ENCODE data around the gene VPREB3.

The VPREB3 gene

GRCh38 chr22:23791738-23792645, 37.8 kb upstream of the VPREB3 start:
- DNase-seq (ENCODE audit: insufficient read length, low spot score) (no peak), FAIRE-seq (no peak)
- TF ChIP-seq SPI1 (IDR thresholded peaks at IDR 0.05; ENCODE audit: low read depth, low read length) (no peak), POU2F2 (IDR thresholded peaks at IDR 0.05; ENCODE audit: low read depth, low read length) (no peak), PAX5 (IDR thresholded peaks at IDR 0.05; ENCODE audit: insufficient read depth, low read length, severe bottlenecking) (no peak), POLR2A (IDR thresholded peaks at IDR 0.05; ENCODE audit: low read depth, low read length) (no peak), POLR2AphosphoS5 (IDR thresholded peaks at IDR 0.05; ENCODE audit: low read depth, low read length) (no peak)

- DNase-seq (ENCODE audit: insufficient read length, low spot score) (no peak), FAIRE-seq (no peak)
- TF ChIP-seq POLR2A (IDR thresholded peaks at IDR 0.05; ENCODE audit: low read depth, low read length), result no peak
- TF ChIP-seq POU2F2 (IDR thresholded peaks at IDR 0.05; ENCODE audit: low read depth, low read length), result no peak
- TF ChIP-seq TAF1 (IDR thresholded peaks at IDR 0.05; ENCODE audit: low read depth, low read length), result no peak
- TF ChIP-seq POLR2AphosphoS5 (IDR thresholded peaks at IDR 0.05; ENCODE audit: low read depth, low read length), result no peak
- TF ChIP-seq PAX5 (IDR thresholded peaks at IDR 0.05; ENCODE audit: insufficient read depth, low read length, severe bottlenecking), result no peak
- peak; percentile 51 for TF ChIP-seq SPI1 (IDR thresholded peaks at IDR 0.05; ENCODE audit: low read depth, low read length)
Observed at GRCh38 chr22:23790819-23791737, 36.9 kb upstream of the VPREB3 start.

GRCh38 chr22:23789638-23790037, 35.4 kb upstream of the VPREB3 start:
- FAIRE-seq, result no peak
- TF ChIP-seq SPI1 (IDR thresholded peaks at IDR 0.05; ENCODE audit: low read depth, low read length) (no peak), PAX5 (IDR thresholded peaks at IDR 0.05; ENCODE audit: insufficient read depth, low read length, severe bottlenecking) (no peak), POLR2AphosphoS5 (IDR thresholded peaks at IDR 0.05; ENCODE audit: low read depth, low read length) (no peak), POLR2A (IDR thresholded peaks at IDR 0.05; ENCODE audit: low read depth, low read length) (no peak), TAF1 (IDR thresholded peaks at IDR 0.05; ENCODE audit: low read depth, low read length) (no peak), POU2F2 (IDR thresholded peaks at IDR 0.05; ENCODE audit: low read depth, low read length) (no peak)
- DNase-seq (ENCODE audit: insufficient read length, low spot score), result no peak

- TF ChIP-seq PAX5 (IDR thresholded peaks at IDR 0.05; ENCODE audit: insufficient read depth, low read length, severe bottlenecking), result no peak
- no peak for TF ChIP-seq TAF1 (IDR thresholded peaks at IDR 0.05; ENCODE audit: low read depth, low read length)
- no peak for TF ChIP-seq POLR2AphosphoS5 (IDR thresholded peaks at IDR 0.05; ENCODE audit: low read depth, low read length)
- no peak for TF ChIP-seq POLR2A (IDR thresholded peaks at IDR 0.05; ENCODE audit: low read depth, low read length)
- TF ChIP-seq SPI1 (IDR thresholded peaks at IDR 0.05; ENCODE audit: low read depth, low read length), result no peak
- no peak for TF ChIP-seq POU2F2 (IDR thresholded peaks at IDR 0.05; ENCODE audit: low read depth, low read length)
- DNase-seq (ENCODE audit: insufficient read length, low spot score) (no peak), FAIRE-seq (no peak)
Observed at GRCh38 chr22:23789121-23789520, 34.9 kb upstream of the VPREB3 start.

GRCh38 chr22:23787910-23788309, 33.7 kb upstream of the VPREB3 start:
- DNase-seq (ENCODE audit: insufficient read length, low spot score), result no peak
- FAIRE-seq, result no peak
- no peak for TF ChIP-seq PAX5 (IDR thresholded peaks at IDR 0.05; ENCODE audit: insufficient read depth, low read length, severe bottlenecking)

- no peak for DNase-seq (ENCODE audit: insufficient read length, low spot score)
- no peak for FAIRE-seq
- no peak for TF ChIP-seq POLR2AphosphoS5 (IDR thresholded peaks at IDR 0.05; ENCODE audit: low read depth, low read length)
- no peak for TF ChIP-seq TAF1 (IDR thresholded peaks at IDR 0.05; ENCODE audit: low read depth, low read length)
- TF ChIP-seq PAX5 (IDR thresholded peaks at IDR 0.05; ENCODE audit: insufficient read depth, low read length, severe bottlenecking), result no peak
- TF ChIP-seq SPI1 (IDR thresholded peaks at IDR 0.05; ENCODE audit: low read depth, low read length), result no peak
- TF ChIP-seq POU2F2 (IDR thresholded peaks at IDR 0.05; ENCODE audit: low read depth, low read length), result no peak
- no peak for TF ChIP-seq POLR2A (IDR thresholded peaks at IDR 0.05; ENCODE audit: low read depth, low read length)
Observed at GRCh38 chr22:23787600-23787896, 33.3 kb upstream of the VPREB3 start.

GRCh38 chr22:23786752-23787599, 32.8 kb upstream of the VPREB3 start, which contains the start of gene SMARCB1:
SMARCB1 (plus strand) TSS chr22:23786966; CDS start chr22:23787170, 204 bp downstream.
- DNase-seq (ENCODE audit: insufficient read length, low spot score), result peak; percentile 96
- peak; percentile 94 for FAIRE-seq
- TF ChIP-seq POU2F2 (IDR thresholded peaks at IDR 0.05; ENCODE audit: low read depth, low read length) (no peak), POLR2AphosphoS5 (IDR thresholded peaks at IDR 0.05; ENCODE audit: low read depth, low read length) (no peak), PAX5 (IDR thresholded peaks at IDR 0.05; ENCODE audit: insufficient read depth, low read length, severe bottlenecking) (no peak), POLR2A (IDR thresholded peaks at IDR 0.05; ENCODE audit: low read depth, low read length) (no peak), SPI1 (IDR thresholded peaks at IDR 0.05; ENCODE audit: low read depth, low read length) (no peak), TAF1 (IDR thresholded peaks at IDR 0.05; ENCODE audit: low read depth, low read length) (no peak)

GRCh38 chr22:23786261-23786710, 32.1 kb upstream of the VPREB3 start:
- TF ChIP-seq POLR2AphosphoS5 (IDR thresholded peaks at IDR 0.05; ENCODE audit: low read depth, low read length) (no peak), POLR2A (IDR thresholded peaks at IDR 0.05; ENCODE audit: low read depth, low read length) (no peak), SPI1 (IDR thresholded peaks at IDR 0.05; ENCODE audit: low read depth, low read length) (no peak), TAF1 (IDR thresholded peaks at IDR 0.05; ENCODE audit: low read depth, low read length) (no peak)
- FAIRE-seq, result no peak
- DNase-seq (ENCODE audit: insufficient read length, low spot score), result no peak

Data from GM12891 (cell line).